RWPE1 (cell line): ENCODE data around the gene PSMA3.

Experiments
- CTCF ChIA-PET: fragments of 350-600 bp; sonication (Branson Sonifier 250); formaldehyde crosslinking; extraction: SDS; loops from one replicate; lab custom pipeline; 2021; lab: Yijun Ruan, JAX
- POLR2A ChIA-PET: fragments of 400-600 bp; formaldehyde crosslinking; extraction: SDS; loops from one replicate; lab custom pipeline; 2020; ENCODE audit warnings: antibody characterized with exemption; ENCODE audit not compliant: low non-redundant PET; lab: Yijun Ruan, JAX
- DNase-seq: peaks from one replicate; pipeline ENCODE4 v3.0.0; 2012; ENCODE audit warnings: low spot score
- H3K27ac ChIP-seq: fragments of 450-650 bp; 2 replicates; pipeline ENCODE4 v1.5.1; 2017
- CTCF ChIP-seq: fragments of 450-650 bp; conservative IDR thresholded peaks from 2 replicates; pipeline ENCODE4 v1.5.1; 2017; ENCODE audit warnings: low read depth, mild to moderate bottlenecking

The PSMA3 gene

DNA sequence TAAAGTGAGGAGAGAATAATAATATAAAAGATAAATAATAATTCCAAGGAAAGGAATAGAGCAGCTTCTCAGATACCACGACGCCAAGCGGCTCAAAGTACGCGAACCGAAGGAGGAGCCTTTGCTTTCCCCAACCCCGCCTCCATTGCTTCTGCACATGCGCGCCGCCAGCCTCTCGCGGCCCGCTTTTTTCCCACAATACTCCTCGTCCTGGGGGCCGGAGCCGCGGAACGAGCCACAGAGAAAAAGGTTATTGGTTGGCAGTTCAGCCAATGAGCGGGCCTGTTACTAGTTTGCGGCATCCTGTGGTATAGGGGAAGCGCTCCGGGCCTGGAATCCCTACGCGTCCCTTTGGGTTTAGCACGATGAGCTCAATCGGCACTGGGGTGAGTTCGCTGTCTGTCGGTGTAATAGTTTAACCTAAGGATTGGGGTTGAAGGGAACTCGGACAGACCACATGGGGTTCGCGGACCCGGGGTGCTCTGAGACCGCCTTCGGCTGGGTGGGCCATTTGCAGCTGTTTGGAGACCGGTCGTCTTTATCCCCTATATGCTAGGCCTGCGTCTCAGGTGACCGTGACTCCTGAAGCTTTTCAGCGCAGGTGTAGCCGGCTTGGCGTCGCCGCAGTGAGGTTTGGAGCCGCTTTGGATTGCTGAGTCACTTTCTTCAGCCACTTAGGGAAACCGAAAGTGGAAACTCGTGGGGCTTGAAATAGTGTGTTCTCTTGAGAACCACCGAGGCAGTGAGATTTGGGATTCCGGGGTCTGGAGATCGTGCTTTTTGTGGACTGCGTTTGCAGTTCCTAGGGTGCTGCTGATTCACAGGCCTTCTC lies at the start of gene PSMA3:
PSMA3 (plus strand) TSS at position 288 of the 832 bp plus-strand sequence; CDS start at position 366, 78 bp downstream.
- ChIA-PET POLR2A (no interaction called here), CTCF (no interaction called here)
- no peak for TF ChIP-seq CTCF
- peak within 1 kb of the TSS; percentile 99 for H3K27ac ChIP-seq
- peak; percentile 98 for DNase-seq

DNA sequence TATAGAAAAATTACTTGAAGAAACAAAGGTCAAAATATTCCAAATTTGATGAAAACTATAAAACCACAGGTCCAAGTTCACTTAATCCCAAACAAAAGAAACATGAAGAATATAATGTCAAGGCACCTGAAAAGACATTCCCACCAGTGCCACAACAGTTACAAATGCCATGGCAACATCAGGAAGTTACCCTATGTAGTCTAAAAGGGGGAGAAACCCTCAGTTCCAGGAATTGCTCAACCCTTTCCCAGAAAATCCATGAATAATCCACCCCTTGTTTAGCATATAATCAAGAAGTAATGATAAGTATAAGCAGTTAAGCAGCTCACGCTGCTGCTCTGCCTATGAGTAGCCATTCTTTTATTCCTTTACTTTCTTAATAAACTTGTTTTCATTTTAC lies 48.4 kb upstream of the PSMA3 start:
- ChIA-PET POLR2A (no interaction called here), CTCF (no interaction called here)
- DNase-seq, result no peak
- no peak for TF ChIP-seq CTCF
- no peak overlapping the region for H3K27ac ChIP-seq

DNA sequence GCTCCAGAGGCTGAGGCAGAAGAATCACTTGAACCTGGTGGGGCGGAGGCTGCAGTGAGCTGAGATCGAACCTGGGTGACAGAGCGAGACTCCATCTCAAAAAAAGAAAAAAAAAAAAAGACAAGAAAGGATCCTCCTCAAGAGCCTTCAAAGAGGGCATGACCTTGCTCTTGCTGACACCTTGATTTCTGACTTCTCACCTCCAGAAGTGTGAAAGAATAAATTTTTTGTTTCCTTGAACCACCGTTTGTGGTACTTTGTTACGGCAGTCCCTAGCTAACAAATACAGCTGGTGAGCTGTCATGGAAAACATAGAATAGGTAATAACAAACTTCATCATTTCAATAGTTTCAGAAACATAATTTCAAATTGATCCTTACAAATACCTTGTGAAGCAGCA lies 46.6 kb upstream of the PSMA3 start:
- H3K27ac ChIP-seq, result no peak overlapping the region
- ChIA-PET POLR2A (no interaction called here), CTCF (no interaction called here)
- DNase-seq, result no peak
- TF ChIP-seq CTCF, result no peak

DNA sequence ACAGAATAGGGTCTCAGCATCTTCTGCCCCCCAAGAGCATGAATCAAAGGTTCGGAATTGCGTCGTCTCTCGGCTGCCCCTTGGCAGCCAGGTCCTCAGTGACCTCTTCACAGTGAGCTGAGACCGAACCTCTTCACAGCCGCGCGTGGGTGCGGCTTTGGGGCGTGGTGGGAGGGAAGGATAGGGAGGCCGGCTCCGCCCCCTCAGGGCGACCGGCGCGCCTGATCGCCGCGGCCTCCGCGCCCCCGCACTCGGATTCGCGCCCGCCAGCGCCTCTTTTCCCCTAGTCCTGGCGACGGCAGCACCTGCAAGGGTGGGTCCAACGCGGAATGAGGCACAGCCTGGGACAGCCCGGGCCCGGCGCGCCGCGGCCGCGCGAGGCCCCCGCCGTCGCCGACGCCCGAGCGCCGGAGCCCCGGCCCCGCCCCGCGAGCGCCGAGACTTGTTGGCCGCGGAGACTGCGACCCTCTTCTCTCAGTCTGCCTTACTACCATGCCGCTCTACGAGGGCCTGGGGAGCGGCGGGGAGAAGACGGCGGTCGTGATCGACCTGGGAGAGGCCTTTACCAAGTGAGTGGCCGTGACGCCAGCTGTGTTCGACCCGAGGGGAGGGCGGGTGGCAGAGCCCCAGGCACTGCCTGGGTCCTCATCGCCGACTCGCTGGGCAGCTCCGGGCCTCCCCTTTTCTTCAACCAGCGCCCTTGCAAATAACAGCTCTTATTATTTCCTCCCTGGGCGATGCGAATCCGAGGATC lies 44.7 kb upstream of the PSMA3 start, which contains the start of gene ACTR10:
ACTR10 (plus strand) TSS at position 424 of the 754 bp plus-strand sequence; CDS start at position 493, 69 bp downstream.
- DNase-seq, result peak; percentile 84
- H3K27ac ChIP-seq, result peak within 1 kb of the TSS; percentile 86
- CTCF ChIA-PET, result no interaction called here
- no peak for TF ChIP-seq CTCF
- POLR2A ChIA-PET, result no interaction called here

- CTCF ChIA-PET, result no interaction called here
- H3K27ac ChIP-seq, result peak overlapping the region; percentile 86
- DNase-seq, result peak; percentile 2
- POLR2A ChIA-PET, result no interaction called here
- TF ChIP-seq CTCF, result no peak
Measured at GRCh38 chr14:58200480-58200841, 44.2 kb upstream of the PSMA3 start.

DNA sequence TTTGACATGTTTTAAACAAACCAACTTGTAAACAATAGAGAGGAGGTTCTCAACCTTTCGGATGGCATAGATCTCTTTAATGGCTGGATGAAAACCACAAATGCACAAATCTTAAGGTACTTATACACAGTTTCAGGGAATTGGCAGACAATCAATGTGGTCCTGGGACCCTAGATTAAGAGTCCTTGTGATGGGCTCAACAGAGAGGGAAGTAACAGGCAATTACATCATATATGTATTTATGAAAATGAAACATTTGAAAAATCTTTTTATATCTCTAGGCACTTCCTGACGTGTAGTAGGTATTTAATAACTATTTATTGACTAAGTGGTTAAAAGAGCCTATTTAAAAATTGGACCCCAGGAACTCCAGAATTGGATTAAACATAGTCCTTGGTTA lies 43.8 kb upstream of the PSMA3 start:
- CTCF ChIA-PET, result no interaction called here
- no peak for DNase-seq
- no peak overlapping the region for H3K27ac ChIP-seq
- TF ChIP-seq CTCF, result no peak
- POLR2A ChIA-PET, result no interaction called here
